Stimulated activated memory B cell treated with anti-CD40 and anti-IgM and Interleukin-4, amounts not matched to agents 10 μg/mL and 1 μg/mL and 100 μg/mL, for 72 hours (primary cell): ENCODE results near the gene FLNA.
A peak's percentile ranks its signal among the peaks of the same experiment; 100 is the strongest.
"Not testable (repeated sequence)": the region's sequence is repeated elsewhere in the genome, so short reads cannot be mapped to it uniquely, and the experiment has no call there.

Source experiments
- ATAC-seq: fragments of 150-1000 bp; cut with Tn5 transposase; 2 replicates; pipeline ENCODE4 v1.10.0; 2021
- H3K27ac Mint-ChIP-seq: one replicate; pipeline ENCODE4 v1.8.0; 2022; ENCODE audit warnings: mild to moderate bottlenecking, mixed read lengths
- H3K27me3 Mint-ChIP-seq: one replicate; pipeline ENCODE4 v1.8.0; 2022; ENCODE audit warnings: mixed read lengths
- H3K36me3 Mint-ChIP-seq: one replicate; pipeline ENCODE4 v1.8.0; 2022; ENCODE audit warnings: mixed read lengths
- H3K4me1 Mint-ChIP-seq: one replicate; pipeline ENCODE4 v1.8.0; 2022; ENCODE audit warnings: mixed read lengths
- H3K4me3 Mint-ChIP-seq: one replicate; pipeline ENCODE4 v1.8.0; 2022; ENCODE audit warnings: mild to moderate bottlenecking, moderate library complexity, mixed read lengths
- H3K9me3 Mint-ChIP-seq: one replicate; pipeline ENCODE4 v1.8.0; 2022; ENCODE audit warnings: mixed read lengths

FLNA gene

DNA sequence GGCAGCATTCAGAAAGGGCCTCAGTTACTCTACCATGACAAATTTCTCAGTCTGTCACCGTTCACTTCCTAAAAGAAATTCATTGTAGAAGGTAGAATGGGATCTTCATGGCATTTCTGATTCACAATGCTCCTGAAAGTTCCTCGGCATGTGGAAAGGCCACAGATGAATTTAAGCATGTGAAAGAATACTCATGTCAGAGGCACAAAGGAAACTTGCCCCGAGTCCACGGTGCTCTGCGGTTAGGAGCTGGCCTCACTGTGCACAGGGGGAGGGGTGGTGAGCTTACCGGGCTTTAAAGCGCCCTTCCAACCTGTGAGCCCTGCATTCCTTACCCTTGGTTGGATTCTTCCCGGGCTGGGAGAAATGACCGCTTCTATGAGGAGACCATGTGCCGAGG is 69.6 kb downstream of the FLNA start:
- no peak overlapping the region for H3K4me3 Mint-ChIP-seq
- no peaks in the 10 kb centered on the region for H3K9me3 Mint-ChIP-seq
- H3K4me1 Mint-ChIP-seq = peaks cover 37% of the 10 kb centered on the region
- ATAC-seq = no peak
- H3K36me3 Mint-ChIP-seq = no peaks in the 10 kb centered on the region
- H3K27me3 Mint-ChIP-seq = no peaks in the 10 kb centered on the region
- H3K27ac Mint-ChIP-seq = no peak overlapping the region

DNA sequence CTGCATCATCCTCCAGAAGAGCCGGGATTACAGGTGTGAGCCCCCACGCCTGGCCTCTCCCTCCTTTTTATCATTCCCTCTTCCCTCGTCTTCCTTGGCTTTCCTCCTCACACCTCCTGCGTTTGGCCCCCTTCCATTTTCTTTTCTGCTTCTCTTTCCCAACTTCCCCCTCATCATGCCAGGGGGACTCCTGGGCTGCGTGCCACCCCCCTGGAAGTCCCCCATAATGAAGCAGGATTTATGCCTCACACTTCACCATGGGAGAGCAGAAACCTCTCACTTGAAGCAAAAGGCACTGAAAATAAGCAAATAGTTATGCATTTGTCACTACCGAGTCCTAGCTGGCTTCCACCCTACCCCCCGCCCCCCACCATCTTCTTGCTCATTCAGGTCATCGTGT is 71.0 kb downstream of the FLNA start:
- H3K9me3 Mint-ChIP-seq = no peaks in the 10 kb centered on the region
- H3K27me3 Mint-ChIP-seq = no peaks in the 10 kb centered on the region
- no peak overlapping the region for H3K4me3 Mint-ChIP-seq
- H3K4me1 Mint-ChIP-seq = peaks cover 37% of the 10 kb centered on the region
- H3K27ac Mint-ChIP-seq = peak overlapping the region; percentile 66
- ATAC-seq = no peak
- H3K36me3 Mint-ChIP-seq = no peaks in the 10 kb centered on the region

DNA sequence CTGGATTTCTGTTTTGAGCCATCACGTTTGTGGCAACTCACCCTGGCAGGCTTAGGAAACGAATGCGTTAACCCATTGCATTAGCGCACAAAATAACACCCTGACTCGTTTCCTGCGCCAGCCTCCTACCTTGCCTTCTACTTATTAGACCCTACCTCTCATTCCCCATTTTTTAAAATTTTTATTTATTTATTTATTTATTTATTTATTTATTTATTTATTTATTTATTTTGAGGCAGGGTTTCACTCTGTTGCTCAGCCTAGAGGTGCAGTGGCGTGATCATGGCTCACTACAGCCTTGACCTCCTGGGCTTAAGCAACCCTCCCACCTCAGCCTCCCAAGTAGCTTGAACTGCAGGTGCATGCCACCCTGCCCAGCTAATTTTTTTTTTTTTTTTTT is 71.4 kb downstream of the FLNA start:
- H3K27me3 Mint-ChIP-seq, ATAC-seq, H3K9me3 Mint-ChIP-seq, H3K36me3 Mint-ChIP-seq, H3K4me3 Mint-ChIP-seq: not testable (repeated sequence)
- Mint-ChIP-seq H3K27ac (peak overlapping the region; percentile 66), H3K4me1 (peaks cover 37% of the 10 kb centered on the region)

DNA sequence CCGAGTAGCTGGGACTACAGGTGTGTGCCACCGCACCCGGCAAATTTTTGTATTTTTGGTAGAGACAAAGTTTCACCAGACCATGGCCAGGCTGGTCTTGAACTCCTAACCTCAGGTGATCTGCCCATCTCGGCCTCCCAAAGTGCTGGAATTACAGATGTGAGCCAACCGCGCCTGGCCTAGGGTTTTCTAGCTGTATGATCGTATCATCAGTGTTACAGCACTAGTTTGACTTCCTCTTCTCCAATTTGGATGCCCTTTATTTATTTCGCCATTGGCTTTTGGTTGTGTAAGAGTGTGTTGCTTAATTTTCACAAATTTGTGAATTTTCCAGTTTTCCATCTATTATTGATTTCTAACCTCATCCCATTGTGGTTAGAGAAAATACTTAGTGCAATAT is 73.6 kb downstream of the FLNA start:
- Mint-ChIP-seq H3K4me1 (peaks cover 26% of the 10 kb centered on the region), H3K27me3 (no peaks in the 10 kb centered on the region), H3K27ac (no peak overlapping the region), H3K9me3 (no peaks in the 10 kb centered on the region), H3K4me3 (no peak overlapping the region), H3K36me3 (no peaks in the 10 kb centered on the region)
- no peak for ATAC-seq
